Measurements from ENCODE around the gene SLC16A7.
"Not testable (repeated sequence)": the region's sequence is repeated elsewhere in the genome, so short reads cannot be mapped to it uniquely, and the experiment has no call there.

The SLC16A7 gene, protein sequence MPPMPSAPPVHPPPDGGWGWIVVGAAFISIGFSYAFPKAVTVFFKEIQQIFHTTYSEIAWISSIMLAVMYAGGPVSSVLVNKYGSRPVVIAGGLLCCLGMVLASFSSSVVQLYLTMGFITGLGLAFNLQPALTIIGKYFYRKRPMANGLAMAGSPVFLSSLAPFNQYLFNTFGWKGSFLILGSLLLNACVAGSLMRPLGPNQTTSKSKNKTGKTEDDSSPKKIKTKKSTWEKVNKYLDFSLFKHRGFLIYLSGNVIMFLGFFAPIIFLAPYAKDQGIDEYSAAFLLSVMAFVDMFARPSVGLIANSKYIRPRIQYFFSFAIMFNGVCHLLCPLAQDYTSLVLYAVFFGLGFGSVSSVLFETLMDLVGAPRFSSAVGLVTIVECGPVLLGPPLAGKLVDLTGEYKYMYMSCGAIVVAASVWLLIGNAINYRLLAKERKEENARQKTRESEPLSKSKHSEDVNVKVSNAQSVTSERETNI

DNA sequence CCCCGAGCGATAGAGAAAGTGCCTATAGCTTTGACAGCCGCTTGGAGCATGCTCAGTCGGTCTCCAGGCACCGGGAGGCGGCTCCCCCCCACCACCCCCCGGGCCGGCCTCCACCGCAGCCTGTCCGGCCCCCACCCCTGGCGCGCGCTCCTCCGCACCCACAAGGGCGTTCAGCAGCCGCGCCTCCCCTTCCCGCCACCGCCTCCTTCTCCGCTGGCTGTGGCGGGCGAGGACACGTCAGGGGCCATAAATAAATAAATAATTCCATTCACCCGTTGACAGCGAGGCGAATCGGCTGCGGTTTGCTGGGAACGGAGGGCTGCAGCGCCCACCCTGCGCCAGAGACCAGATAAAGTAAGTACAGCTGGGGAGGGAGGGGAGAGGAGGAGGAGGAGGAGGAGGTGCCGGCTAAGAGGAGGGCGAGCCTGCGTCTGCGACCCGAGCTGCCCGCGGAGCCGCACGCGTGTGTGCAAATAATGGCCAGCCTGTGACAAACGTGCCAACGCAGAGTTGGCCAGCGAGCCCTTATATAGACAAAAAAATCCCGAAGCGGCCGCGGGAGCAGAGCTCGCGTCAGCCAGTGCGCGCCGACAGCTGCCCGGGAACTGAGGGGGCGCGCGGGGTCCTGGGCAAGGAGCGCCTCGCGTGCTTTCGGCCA, at the start of gene SLC16A7:
Gene SLC16A7, plus strand, starts transcription at position 147 of the 658 bp plus-strand sequence. CDS start 108,773 bp downstream, outside the sequence.
- peak; percentile 83 to 88 for DNase-seq

DNA sequence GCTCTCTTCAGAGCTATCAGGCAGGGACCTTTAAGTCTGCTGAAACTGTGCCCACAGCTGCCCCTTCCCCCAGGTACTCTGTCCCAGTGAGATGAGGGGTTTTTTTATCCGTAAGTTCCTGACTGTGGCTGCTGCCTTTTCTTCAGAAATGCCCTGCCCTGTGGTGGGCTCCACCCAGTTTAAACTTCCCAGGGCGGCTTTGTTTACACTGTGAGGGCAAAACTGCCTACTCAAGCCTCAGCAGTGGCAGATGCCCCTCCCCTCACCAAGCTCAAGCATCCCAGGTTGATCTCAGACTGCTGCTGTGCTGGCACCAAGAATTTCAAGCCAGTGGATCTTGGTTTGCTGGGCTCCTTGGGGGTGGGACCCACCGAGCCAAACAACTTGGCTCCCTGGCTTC, 46.9 kb upstream of the SLC16A7 start:
- DNase-seq = no peak

DNA sequence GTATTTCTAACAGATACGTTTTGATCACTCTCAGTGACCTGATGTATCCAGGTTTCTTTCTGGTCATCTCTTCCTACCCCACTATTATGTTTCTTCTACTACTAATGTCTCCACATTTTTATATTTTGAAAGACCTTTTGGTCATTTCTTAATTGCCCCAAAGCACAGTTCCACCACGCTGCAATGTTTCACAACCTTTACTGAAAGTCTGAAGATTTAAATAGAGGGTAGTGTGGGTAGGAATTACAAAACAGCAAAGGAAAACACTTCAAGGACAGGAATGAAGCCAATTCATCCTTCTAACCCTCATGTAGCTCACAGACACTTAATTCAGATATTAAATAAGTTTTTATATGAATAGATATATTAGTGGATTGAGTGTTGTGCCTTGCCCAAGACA, 36.1 kb upstream of the SLC16A7 start:
- no peak for DNase-seq

DNA sequence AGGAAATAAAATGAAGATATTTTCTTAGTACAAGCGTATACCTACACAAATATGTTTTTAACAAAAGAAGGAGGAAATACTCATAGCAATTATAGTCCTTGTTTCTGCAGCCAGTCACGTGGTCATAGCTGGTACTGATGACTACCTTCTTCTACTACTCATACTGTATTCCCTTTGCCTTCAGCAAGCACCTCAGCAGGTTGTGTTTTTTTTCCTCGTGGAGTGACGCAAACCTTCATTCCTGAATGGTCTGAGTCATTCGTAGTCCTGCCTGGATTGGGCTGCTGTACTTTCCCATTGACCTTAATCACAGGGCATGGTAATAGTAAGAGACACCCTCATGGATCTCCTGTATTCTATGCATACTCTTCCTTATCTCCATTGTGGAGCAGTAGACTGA, 25.7 kb upstream of the SLC16A7 start:
- no peak for DNase-seq

DNA sequence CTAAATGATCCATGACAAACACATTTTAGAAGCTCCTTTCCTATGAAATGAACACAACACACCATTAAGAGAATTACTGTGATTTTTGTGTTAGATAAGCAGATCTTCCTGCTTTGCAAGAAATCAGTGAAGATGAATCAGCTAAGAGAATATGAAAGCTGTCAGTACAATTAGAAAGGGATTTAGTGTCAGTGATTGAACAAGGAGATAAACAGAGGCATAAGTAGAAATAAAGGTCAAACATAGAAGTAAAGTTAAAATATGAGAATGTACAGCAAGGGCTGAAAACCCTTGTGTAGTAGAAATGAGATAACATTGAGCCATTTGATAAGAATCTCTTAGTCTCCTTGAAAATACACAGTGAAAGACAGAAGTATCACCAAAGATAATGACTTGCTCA, 21.4 kb upstream of the SLC16A7 start:
- no peak for DNase-seq

DNA sequence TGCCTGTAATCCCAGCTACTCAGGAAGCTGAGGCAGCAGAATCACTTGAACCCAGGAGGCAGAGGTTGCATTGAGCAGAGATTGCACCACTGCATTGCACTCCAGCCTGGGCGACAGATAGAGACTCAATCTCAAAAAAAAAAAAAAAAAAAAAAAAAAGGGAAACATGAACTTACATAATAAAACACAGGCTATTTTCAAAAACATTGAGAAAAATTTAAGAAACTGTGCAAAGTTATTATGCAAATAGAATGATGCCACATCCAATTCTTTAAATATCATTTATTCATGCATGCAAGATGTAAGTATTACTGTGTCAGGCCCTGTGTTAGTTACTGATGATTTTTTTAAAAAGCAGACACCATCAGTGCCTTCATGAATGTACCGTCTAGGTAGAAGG, 20.0 kb upstream of the SLC16A7 start:
- no peak for DNase-seq

DNA sequence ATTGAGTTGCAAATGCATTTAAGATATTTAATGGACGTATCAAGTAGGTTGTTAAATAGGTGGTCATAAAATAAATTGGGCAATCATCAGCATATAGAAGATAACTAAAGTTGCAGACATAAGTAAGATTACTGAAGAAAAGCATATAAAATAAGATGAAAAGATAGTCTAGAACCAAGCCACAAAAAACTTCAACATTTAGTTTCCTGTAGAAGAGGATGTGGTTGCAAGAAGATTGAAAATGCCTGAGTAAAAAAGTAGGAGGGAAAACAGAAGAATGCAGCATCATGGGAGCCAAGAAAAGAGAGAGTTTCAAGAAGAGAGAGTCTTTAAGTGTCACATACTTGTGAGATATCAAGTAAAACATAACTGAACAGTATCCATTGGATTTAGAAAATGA, 17.6 kb upstream of the SLC16A7 start:
- DNase-seq = no peak

DNA sequence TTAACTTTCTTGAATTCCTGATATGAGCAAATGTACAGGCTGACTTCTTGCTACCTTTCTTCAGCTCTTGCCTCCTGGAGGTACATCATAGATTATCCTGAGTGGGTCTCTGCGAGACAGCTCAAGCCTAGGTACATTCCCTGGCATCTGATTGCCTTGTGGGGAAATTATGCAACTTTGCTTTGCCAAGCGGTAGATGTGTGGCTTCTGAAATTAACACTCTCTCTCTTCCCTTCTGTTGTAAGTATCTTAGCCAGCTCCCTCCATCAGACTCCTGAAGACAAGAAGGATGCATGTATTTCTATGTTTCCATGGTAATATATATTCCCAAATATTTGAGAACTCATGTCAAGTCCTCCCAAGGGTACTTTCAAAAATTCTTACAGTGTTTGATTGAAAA, 16.2 kb upstream of the SLC16A7 start:
- no peak for DNase-seq

DNA sequence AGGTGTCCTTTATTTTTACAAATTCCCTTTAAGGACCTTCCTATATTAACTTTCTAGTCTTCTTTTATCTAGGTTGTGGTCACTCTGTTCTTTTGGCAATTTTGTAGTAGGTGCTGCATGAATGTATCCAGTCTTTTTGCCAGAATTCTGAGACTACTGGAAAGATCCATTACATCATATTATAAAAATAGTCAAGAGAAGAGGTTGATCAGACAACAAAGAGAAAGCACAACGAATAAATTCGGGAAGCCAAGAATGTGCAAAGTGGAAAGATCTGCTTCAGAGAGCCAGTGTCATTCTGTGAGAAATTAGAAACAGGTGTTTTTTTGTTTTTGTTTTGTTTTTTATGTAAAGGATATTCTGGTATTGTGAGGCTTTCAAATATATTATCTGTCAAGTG, 15.8 kb upstream of the SLC16A7 start:
- DNase-seq = no peak

DNA sequence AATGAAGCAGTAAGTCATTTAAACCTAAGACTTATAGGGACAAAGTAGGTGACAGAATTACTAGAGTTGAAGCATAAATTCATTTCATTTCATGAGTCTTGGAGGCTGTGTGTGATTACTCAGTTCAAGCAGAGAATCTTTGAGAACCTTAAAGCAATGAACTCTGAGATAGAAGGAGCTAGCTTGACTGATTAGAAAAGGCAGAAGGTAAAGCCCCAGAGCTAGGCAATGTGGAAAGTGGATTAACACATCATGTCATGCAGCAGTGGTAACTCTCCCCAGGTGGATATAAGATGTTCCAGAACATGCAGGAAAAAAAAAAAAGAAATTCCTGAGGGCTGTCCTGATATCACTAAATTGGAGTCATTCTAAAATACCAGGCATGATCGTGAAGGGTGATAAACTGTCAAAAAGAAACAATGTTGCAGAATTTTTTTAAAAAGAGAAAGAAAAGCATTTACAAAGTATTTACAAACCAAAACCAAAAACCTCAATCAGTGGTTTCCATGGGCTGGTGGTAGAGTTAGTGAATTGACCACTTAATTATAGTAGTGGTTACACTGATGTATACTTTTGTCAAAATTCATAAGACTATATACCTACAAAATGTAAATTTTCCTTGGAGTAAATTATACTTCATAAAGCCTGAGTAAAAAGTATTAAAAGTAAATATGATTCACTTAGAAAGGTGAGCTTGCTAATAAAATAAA, 12.7 kb upstream of the SLC16A7 start:
- no peak for DNase-seq

DNA sequence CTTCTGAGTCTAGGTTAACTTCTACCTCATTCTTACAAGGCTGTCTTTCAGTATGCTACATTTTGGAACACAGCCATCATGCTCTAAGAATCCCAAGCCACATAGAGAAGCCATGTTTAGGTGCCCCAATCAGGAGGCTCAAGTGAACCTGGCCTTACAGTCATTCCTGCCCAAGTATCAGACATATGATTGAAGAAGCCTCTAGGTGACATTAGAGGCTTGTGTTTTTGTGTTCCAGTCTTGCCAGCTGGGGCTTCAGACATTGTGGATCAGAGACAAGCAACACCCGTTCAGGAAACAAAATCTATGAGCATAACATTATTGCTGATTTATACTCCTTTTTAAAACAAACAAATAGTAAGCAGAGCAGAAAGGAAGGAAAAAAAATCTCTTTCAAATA, 8.1 kb upstream of the SLC16A7 start:
- no peak for DNase-seq

DNA sequence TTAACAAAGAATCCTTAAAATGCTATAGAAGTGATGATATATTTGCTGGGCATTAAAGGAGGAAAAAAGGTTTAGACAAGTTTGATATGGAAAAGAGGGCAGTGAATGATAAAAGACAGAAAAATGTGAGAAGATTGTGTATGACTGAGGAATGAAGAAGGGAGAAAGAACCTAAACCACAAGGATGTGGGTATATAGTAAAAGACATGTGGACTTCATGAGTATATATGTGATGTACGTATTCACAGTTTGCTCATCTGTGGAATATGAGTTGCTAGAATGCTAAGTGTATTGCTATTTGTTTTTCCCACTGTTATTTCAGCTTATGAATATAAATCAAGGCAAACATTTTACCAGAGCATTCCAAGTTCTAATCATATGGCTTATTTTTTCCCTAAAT, 2.1 kb upstream of the SLC16A7 start:
- no peak for DNase-seq

DNA sequence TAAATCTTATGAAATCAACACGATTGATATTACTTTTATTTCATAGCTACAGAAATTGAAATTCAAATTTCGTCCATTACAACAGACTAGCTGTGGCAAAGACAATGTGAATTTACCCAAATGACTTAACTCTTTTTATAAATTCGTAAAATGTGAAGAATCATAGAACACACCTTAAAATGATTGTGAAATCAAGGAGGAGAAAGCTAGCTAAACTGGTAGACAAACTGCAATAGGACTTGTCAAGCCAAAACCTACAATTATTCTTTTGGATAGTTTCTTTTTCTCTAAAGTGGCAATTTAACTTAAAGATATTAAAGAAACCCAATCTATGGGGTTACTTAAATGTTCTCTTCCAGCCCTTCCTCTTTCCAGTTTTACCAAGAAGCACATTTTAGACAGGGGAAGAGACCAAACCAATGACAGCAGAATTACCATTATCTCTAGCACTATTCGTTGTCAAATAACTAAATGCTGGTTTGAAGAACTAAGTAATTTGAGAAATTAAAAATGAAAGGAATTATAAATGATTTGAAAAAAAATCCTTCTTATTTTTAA, 807 bp upstream of the SLC16A7 start:
- DNase-seq = no peak

DNA sequence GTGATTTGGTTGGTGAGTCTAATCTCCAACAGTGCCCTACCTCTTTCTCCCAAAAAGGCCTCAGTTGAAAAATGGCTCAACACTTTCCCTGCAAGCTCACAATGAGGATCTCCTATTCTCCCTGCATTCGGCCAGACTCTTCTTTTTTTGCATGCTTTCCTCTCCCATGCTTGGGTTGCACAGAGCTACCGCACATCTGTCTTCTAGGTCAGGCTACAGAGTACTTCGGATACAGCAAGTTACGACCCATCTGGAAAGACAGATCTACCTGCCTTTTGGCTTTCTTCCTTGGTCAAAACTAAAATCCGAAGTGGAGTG, 305 bp upstream of the SLC16A7 start:
- DNase-seq = no peak

DNA sequence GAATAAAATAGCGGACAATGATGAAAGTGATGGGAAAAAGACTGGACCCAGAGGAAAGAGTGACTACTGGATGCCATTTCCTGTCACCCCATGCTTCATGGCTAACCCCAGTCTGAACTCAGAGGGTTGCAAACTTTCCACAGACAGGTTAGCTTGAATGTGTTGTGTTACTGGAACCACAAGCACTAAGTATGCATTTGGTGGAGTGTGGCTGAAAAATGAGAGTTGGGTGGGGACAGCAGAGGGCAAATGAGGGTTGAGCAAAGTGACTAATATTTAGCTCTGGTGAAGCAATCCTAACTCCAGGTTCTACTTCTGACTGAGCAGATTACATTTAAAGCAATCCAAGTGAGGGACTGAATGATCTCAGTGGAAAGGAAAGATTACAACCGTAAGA, 1.6 kb downstream of the SLC16A7 start:
- peak; percentile 66 to 74 for DNase-seq

DNA sequence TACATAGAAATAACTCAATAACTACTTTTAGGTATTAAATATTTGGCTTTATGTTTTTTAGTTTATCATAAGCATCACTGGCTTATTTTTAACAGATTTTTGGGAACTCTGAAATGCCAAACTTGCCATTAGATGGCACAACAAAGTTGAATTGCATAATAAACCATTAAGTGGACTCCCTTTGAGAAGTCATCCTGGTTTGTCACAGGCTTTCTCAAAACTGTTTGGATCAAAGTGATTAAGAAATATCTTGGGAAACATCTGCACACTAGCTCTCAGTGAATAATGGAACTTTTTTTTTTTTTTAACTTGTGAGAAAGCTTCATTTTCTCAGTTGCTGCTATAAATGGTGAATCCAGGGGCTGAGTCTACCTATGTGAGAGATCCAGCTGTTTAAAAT, 4.3 kb downstream of the SLC16A7 start:
- no peak for DNase-seq

DNA sequence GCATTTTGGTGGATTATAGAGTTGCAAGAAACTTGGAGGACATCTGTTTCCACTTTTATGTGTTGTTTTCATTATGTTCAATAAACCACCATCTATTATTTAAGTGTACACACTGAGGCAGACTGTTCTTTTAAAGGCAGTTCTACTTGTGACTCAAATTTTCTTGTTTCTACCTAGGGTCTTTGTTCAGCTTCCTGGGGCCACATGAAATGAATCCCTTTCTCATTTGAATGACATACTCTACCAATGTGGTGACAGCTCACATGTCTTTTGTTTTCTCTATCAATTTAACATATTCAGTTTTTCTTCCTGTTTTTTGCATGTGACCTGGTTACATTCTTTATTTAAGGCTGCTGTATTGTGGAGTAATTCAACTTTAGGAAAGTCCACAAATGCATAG, 7.9 kb downstream of the SLC16A7 start:
- DNase-seq = no peak

DNA sequence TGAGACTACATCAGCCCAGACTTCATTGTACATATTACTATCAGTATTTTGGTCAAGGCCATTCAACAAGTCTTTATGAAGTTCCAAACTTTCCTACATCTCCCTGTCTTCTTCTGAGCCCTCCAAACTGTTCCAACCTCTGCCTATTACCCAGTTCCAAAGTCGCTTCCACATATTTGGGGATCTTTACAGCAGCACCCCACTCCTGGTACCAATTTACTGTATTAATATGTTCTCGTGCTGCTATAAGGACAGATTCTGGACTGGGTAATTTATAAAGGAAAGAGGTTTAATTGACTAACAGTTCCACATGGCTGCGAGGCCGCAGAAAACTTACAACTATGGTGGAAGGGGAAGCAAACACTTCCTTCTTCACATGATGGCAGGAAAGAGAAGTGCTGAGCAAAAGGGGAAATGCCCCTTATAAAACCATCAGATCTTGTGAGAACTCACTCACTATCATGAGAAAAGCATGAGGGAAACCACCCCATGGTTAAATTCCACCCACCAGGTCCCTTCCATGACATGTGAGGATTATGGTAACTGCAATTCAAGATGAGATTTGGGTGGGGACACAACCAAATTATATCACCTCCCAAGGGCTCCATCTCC, 17.1 kb downstream of the SLC16A7 start:
- DNase-seq = not testable (repeated sequence)

DNA sequence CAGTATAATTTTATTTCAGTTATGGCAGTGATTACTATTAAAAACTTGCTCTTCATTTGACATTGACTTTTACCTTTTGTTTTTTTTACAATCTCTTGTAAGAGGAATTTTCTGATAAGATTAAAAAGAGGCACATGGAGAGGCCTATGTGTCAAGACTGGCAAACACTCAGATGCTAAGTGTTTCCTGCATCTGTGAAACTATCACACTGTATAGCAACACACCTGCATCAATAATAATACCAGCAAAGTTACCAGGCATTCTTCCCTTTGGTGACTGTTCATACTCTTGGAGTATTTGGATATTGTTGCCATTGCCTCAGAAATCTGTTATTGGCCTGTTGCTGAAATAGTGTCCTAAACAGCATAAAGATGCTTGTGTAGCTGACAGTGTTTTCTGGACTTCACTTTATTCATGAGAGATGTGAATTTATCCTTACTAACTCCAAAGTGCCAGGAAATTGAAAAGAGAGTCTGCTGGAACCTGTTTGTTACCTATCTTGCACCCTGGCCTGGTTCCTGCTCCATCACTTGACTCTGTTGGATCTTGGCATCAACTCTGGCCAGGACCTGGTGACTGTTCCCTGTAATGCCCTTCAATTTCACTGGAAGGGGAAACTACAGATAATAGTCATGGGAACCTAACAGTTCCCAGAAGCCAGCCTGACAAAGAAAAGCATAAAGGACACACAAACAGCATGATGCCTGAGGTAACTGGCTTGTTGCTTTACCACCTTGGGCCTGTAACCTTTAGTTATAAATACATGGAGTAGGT, 19.8 kb downstream of the SLC16A7 start:
- no peak for DNase-seq

DNA sequence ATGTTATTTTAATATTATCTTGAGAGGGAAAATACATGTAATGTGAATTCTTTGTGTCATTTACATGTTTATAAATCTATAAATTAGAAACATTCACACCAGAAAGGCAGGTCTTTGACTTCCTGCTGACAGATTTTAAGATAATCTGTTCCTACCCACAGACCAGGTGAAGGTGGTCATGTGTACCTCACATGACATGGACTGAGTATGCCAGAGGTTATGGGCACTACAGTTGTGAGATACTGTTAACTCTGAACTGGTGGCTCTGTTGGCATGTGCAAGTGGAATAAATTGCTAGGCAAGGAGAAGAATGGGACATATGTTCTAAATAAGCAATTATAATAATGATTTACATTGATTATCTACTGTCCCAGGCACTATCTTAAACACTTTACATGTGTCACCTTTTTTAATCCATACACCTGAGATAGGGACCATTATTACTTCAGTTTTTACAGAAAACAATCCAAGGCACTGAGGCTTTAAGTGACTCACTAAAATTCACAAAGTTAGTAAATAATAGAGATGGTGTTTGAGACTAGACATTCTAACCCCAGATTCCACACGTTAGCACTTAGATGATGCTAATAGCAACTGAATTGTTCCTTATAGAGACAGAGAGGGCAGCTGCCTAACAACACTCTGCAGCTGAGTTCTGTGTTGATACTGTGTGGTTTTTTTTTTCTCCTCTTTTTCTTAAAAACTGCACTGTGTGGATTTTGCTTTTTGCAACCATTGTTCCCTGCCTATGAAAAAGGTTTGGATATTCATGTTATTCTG, 23.8 kb downstream of the SLC16A7 start:
- no peak for DNase-seq

DNA sequence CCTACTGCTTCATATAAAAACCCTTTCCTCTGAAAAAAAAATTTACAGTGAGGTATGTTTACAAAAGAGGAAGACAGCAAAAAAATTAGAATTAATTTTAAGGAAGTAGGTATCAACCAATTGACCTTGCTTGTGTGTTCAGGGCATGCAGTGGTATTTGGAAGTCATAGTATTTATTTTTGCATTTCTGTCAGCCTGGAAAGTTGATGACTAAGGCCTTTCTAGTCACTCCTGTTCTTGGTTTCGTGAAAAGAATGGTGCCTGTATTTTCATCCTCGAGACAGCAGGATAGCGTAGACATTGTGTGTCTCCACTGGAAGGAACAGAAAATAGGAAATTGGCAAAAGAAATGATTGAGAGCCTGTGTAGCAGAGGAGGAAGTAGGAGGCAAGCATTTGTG, 24.5 kb downstream of the SLC16A7 start:
- no peak for DNase-seq
